ENCODE results near the gene SYNGR1.

Gene SYNGR1

DNA sequence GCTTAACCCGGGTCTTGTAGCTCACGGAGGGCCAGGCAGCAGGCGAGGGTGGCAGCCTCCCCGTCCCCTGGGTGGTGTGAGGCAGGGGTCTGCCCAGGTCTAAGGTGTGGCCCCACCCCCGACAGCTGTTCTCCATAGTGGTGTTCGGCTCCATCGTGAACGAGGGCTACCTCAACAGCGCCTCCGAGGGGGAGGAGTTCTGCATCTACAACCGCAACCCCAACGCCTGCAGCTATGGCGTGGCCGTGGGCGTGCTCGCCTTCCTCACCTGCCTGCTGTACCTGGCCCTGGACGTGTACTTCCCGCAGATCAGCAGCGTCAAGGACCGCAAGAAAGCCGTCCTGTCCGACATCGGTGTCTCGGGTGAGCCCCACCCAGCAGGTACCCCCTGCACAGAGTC lies 24.4 kb downstream of the SYNGR1 start:
- no peak for DNase-seq

DNA sequence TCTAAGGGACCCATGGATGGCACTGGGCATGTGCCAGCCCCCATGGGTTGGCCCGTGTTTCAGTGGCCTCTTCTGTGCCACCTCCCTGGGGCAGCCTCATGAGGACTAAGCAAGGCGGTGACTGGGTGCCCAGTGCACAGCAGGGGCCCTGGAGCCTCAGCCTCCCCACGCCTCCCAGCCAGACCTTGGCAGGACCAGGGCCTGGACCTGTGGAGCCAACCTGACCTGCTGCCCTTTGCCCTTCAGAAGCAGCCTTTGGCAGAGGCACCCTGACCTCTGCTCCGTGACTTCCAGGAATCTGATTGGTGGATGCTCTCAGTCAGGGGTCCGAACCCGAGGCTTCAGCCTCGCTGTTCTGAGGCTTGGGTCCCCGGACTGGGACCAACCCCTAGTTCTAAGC lies 25.0 kb downstream of the SYNGR1 start:
- no peak for DNase-seq

DNA sequence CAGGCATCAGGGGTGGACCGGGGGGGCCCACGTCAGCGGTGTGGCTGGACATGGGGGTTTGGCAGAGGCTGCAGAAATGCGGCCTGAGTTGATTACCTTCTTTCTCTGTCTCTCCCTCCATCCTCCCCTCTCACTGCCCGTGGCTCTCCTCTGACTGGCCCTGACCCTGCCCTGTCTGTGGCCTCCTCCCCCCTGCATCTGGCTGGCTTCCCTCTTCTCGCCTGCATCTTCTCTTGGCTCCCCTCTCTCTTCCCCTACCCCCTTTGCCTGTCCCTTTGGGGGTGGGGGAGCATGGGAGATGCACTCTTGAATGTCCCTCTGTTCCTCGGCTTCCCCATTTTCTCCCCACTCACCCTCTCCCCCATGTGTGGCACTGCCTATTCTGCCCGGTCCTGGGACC lies 25.9 kb downstream of the SYNGR1 start:
- no peak for DNase-seq

DNA sequence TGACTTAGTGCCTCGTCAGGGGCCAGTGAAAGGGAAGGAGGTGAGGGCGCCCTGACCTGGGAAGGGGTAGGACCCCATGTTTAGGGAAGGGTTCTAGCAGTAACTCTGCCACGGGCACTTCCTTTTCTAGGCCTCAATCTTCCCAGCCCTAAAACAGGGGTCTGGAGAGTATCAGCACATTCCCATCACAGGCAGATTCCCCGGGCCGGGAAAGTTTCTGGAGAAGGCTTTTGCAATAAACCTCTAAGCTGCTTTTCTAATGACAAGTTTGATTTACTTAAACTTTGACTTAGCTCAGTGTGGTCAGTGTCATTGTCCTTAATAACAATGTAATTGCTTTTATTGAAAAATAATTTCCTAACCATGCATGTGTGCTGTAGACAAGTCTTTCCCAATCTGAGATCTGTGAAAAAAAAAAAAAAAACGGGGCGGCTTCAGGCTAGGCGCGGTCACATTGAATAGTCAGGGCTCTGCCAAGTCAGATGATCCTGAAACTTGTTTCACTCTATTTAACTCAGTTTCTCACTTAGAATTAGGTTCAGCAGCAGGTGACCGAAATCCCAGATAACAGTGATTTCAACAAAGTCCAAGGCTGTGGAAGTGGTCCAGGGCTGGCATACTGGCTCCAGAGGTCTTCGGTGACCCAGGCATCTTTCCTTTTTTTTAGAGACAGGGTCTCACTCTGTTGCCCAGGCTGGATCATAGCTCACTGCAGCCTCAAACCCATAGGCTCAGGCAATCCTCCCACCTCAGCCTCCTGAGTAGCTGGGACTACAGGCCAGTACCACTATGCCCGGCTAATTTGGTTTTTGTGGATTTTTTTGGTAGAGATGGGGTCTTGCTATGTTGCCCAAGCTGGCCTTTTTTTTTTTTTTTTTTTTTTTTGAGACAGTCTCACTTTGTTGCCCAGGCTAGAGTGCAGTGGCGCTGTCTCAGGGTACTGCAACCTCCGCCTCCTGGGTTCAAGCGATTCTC lies 30.3 kb downstream of the SYNGR1 start:
- DNase-seq: no peak

DNA sequence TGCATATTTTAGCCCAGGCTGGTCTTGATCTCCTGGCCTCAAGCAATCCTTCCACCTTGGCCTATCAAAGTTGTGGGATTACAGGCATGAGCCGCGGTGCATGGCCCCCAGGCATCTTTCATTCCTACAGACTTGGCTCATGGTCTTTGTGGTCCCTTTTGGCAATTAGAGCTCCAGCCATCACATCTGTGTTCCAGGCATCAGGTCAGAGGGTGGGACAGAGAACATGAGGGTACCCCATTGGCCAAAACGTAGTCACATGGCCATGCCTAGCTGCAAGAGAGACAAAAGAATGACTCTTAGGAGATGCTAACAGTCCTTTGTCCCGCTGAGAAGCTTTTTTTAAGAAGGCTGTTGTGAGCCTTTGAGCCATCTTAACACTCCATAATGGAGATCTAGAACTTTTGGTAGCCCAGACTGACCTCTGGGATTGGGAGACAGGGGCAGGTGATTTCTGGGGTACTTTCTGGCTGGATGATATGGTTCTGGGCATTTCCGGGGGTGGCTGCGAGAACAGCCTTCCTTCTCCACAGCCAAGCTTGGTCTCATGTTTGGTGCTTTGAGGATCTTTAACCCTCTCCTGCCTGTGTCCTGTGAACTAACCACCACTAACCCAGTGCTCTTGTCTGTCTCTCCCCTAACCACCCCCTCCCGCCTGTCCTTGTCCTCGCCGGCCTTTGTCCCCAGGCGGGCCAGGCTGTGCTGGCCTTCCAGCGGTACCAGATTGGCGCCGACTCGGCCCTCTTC lies 31.4 kb downstream of the SYNGR1 start:
- no peak for DNase-seq

DNA sequence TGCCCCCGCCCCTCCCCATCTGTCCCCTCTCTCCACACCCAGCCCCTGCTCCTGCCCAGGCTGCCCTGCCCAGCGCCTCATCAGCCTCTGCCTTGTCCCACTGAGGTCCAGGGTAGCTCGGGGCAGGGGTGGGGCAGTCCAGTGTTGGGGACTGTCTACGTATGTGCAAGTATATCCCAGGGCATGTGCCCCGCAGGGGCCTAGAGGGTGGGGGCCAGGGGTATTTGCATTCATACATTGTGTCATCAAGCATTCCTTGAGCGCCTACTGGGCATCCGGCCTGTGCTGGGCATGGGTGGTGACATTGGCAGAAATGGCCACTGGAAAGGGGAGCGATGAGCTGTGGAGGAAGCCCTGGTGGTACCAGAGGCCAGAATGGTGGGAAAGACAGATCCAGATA lies 32.1 kb downstream of the SYNGR1 start:
- DNase-seq: no peak

DNA sequence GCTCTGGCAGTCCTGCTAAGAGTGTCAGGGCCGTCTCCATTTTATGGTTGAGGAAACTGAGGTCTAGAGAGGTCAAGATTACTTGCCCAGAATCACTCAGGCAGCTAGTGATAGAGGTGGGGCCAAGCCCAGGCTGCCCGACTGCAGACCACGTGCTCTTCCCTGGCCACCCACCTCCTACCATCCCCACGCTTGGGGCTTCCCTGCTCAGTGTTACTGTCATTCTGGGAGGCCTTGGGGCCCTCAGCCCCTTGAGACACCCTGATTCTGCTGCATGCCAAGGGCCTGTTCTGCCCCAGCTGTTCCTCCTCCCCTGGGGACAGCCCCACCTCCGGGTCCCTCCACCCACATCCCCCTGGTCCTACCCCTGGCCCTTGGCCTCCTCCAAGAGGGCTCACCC lies 32.6 kb downstream of the SYNGR1 start:
- no peak for DNase-seq

DNA sequence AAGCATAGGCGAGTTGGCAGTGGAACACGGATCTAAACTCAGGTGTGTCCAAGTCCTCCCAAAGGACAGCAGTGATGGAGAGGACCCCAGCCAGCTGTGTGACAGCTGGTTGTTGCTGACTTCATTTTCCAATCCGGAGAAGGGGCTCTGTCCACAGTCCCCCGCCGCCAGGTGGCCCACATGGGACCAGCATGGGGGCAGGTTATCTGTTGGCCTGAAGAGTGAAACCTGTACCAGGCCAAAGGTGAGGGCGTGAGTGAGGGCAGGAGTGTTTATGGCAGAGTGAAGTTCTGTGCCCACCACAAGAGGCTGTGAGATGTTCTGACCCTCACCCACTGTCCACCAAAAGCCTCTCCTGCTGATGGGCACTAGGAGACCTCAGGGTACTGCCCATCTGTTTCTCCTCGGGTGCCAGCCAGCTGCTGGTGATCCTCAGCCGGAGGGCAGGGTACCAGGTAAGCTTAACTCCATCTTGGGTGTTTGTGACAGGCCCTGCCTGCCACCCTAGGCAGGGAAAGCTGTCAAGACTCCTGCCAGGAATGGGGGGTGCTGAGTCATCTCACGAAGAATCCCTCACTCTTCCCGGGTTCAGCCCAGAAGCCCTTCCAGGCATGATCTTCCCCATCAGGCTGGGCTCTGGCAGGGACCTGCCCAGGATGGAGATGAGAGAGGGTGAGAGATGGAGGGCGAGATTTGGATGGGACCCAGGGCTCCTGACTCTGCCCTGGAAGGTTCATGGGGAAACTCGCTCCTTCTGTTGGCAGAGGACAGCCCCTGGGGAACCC lies 34.2 kb downstream of the SYNGR1 start:
- DNase-seq: no peak

DNA sequence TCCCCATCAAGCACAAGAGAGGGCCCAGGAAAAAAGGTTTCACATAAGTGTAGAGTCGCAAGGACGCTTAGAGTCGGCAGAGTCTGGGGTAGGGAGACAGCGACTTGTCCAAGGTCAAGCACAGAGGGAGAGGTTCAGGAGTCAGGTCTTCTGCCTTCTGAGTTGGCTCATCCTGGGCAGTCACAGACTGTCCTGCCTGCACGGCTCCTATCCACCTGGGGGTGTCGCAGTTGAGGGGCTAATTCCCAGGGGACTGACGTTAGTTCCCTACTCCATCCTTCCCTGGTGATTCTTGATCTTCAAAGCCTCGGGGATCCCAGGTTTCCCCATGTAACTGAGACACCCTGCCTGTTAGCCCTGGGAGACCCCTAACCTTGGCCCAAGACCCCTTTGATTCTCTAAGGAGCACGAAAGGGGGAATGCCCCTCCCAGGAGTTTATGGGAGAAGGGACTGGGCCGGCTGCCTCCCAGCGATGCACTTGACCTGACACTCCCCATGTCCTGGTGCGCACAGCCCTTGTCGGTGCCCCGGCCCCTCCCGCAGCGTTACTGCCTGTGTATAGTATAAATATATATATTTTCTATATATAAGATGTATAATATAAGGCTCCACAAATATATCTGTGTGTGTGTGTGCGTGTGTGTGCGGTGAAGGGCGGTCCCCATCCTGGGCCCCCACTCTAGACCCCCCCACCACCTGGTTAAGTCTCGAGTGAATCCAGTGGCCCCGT lies 35.1 kb downstream of the SYNGR1 start:
- DNase-seq: peak; percentile 10

DNA sequence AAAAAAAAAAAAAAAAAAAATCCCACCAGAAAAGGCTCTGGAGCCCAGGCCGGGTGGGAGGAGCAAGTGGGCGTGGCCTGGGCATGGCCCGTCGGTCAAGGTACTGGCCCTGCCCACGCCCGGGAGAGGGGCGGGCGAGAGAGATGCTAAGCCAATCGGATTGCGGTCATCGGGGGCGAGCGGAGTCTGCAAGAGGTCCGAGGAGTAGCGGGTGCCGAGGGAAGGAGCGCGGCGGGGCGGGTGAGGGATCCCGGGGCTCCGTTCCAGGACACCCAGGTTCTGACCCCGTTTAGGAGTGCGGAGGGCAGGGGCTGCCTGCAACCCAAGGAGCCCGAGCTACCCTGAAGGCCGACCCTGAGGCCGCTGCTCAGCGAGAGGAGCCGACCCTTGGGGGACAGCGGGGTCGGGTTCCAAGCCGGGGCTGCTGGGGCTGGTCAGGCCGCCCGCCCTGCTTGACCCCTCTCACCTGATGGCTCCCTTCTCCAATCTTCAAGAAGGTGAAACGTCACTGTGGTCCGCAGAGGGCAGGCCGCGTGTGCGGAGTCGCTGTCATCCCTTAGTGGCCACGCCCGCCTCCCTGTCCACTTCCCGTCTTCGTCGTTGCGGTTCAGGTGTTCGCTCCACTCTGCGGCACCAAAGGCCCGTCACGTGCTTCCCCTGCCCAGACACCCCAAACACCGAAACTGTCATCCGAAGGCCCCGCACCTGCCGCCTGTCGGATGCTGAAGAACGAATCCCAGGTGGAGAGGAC lies 38.6 kb downstream of the SYNGR1 start:
- DNase-seq: no peak

DNA sequence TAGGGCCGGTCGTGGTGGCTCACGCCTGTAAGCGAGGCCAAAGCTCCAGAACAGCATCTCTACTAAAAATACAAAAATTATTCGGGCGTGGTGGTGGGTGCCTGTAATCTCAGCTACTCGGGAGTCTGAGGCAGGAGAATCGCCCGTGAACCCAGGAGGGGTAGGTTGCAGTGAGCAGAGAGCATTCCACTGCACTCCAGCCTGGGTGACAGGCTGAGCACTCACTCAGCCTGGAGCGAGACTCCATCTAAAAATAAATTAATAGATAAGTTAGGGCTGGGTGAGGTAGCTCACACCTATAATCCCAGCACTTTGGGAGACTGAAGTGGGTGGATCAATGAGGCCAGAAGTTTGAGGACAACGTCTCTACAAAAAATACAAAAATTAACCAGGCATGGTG lies 39.6 kb downstream of the SYNGR1 start:
- DNase-seq: no peak

DNA sequence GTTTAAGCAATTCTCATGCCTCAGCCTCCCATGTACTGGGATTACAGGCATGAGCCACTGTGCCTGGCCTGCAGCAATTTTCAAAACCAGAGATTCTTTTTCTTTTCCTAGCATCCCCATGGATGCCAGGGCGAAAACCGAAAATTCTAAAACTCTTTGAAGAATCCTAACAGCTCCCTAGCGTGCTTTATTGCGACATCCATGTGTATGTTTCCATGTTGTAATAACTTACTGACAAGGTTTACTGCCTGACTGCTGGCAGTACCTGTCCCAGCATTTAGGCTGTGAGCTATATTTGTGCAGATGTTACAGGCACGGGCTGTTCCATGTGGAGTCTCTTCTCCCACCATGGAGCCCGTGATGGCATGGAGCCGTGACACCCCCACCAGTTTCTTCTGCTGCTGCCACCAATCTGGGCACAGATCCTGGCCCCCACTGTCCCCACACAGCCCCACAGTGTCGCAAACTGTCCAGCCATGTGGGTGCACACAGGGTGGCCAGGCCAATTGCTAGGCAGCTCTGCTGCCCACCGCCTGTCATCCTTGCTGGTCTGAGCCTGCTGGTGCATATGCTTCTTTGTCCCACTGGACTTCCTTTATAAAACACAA lies 42.7 kb downstream of the SYNGR1 start:
- no peak for DNase-seq

DNA sequence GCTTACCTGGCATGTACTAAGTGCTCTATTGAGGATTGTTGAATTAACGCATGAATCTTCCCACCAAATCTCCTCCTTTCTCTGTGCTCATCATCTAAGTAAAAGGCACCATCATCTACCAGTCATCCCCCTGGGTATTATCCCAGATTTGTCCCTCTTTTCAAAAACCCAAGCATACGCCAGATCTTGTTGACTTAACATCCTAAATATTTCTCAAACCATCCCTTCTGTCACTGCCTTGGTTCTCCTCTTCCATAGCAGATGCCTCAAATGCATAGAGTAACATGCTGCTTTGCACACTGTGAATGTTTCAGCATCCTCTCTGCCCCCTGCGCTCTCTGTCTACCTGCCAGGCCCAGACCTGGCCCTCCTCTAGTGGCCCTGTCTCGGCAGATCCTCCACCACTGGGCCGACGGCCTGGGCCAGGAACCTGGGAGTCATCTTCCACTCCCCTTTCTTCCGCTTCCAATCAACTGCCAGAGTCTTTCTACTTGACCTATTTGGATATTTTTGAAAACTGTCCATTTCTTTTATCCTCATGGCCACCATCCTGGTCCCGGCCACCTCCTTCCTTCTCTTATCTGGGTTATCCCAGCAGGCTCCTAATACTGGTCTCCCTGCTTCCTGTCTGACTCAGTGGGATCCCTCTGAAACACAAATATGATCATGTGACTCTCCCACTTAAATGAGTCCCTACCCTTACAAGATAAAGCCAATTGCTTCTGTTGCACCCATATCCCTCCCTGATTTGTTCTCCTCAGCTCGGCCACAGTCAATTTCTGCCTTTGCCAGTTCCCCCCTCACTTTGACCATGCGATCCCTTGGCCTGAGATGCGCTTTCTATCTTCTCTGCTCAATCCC lies 46.4 kb downstream of the SYNGR1 start:
- no peak for DNase-seq

DNA sequence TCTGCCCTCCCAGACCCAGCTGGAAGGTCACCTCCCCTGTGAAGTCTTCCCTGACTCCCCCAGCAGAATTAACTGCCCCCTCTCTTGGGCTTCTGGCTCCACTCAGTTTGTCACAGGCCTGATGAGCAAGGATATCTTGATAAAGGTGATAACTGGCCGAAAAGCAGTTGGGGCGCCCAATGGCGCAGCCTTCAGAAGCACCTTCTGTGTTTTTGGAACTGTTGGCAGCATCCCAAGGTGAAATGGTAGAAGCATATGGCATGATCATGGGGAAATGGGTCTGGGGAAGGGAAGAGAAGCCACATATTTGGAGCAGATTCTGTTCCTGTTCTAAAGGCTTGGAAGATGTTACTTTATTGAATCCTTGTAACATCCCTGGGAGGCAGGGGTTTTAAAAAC lies 47.0 kb downstream of the SYNGR1 start:
- no peak for DNase-seq

DNA sequence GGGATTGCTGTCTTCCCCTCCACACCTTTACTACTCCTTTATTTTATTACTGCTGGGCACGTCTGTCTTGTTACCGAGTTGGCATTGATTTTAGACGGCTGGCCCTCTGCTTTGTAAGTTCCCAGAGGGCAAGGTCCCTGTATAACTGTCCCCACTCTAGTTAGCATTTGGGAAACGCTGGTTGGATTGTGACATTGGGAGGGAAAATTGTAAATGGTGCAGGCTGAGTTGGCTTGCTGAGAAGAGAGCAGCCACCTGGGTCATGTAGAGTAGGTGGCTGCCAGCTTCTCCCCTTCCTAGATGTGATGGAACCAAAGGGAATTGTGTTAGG lies 51.5 kb downstream of the SYNGR1 start:
- no peak for DNase-seq

DNA sequence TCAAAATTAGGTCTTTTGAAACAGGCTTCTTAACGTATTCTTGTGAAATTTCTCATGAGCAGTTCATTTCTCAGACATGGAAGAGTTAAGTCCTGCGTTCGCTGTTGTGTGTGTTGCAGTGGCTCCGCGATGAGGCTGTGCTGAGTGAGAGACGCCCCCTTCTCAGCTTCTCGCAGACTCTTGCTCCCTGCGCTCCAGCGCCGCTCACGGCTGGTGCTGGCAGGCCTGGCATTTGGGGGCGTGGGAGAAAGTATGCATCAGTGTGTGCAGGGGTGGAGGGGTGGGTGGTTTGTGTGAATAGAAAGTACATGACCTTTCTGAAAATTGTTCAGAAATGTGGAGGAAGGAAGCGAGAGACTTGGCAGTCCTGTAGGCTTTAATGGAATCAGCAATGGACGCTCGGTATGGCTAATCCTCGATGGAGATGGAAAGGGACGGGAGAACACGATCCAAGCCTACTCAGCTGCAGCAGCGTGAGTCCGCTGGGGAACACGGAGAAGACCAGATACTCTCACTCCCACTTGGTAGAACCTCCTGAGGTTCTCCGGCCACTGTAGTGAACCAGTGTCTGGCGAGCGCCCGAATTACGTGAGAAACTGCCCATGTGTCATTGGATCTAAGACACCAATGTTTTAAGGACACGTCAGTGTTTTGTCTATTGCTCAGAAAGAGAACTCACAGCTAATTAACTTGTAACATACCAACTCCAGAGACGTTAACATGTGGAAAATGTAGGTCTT lies 55.7 kb downstream of the SYNGR1 start:
- no peak for DNase-seq

DNA sequence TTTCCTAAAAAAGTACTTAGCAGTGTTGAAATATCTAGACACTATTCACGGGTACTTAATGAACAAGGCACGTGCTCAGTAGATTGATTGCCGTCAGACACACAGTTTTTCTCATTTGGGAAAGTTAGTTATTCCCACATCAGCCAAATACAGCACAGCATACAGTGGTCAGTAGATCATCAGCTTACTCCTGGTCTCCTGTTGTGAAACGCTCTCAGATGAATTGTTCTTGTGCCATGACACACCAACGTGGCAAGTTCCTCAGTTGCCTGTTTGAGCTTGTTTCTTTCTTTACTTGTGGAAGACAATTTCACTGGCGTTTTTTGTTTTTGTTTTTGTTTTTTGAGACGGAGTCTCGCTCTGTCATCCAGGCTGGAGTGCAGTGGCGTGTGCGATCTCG lies 58.4 kb downstream of the SYNGR1 start:
- no peak for DNase-seq

DNA sequence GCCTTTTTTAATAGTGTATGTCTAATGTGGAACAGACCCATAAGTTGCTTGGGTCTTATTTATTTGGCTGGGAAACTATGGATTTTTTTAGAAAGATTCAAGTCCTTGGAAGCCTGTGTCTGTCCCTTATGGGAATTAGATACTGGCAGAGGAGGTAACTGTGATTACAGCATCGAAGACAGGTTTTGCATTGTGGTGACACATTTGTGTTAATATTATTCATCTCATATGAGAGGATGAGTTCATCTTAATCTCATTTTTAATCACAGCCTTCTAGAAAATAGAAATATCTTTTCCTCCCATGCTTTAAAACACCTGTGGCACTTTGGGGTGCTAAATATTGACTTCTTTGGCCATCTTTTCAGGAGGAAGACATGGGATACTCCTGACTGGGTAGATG lies 59.0 kb downstream of the SYNGR1 start:
- DNase-seq: no peak

DNA sequence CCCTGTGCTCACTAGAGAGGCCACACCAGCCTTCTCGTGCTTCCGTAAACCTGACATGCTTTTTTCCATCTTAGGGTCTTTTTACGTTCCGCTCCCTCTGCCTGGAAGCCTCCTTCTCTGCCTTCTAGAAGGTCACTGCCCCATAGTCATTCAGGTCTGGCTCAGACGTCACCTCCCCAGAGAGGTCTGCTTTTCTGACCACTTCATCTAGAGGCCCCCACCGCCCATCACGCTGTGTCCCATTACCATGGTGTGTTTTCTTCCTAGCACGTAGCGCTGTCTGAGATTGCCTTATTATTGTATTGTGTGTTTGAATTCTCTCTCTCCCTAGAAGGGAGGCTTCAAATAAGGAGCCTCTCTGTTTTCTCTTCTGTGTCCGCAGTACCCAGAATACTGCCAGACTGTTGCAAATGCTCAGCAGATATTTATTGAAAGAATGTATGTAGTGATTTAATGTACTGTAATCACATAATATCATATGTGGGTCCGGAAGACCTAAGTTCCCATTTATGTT lies 59.8 kb downstream of the SYNGR1 start:
- no peak for DNase-seq

DNA sequence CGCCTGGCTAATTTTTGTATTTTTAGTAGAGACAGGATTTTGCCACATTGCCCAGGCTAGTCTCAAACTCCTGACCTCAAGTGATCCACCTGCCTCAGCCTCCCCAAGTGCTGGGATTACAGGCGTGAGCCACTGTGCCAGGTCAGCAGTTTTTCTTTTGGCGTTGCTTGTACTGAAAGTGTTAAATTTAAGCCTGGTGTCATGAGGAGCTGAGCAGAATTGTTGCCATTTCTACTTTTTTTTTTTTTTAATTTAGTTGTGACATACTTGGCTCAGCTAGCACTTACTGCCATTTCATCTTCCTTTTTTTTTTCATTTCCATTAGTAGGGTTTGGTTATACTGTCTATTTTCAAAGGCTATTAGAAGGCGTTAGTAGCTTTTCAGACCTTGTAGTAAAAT lies 60.5 kb downstream of the SYNGR1 start:
- no peak for DNase-seq
